Measurements from ENCODE around the gene EPDR1.

DNA sequence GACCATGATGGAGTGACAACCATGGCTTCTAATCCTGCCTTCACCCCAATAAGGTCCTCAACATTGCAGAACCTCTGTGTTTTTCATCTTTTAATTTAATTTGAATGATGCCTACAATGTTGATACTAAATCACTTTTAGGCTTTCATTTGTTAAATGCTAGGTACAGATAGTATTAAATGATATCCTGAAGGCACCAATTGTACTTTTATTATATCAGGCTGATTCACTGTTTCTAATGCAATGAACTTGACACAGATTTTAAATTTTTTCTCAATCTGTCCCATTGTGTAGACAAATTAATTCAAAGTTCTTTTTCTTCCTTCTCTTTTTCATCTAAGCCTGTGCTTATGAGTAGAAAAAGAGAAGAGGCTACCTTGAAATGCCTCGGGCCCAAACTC, 5.2 kb downstream of the EPDR1 start:
- TF ChIP-seq, protein P1, sequence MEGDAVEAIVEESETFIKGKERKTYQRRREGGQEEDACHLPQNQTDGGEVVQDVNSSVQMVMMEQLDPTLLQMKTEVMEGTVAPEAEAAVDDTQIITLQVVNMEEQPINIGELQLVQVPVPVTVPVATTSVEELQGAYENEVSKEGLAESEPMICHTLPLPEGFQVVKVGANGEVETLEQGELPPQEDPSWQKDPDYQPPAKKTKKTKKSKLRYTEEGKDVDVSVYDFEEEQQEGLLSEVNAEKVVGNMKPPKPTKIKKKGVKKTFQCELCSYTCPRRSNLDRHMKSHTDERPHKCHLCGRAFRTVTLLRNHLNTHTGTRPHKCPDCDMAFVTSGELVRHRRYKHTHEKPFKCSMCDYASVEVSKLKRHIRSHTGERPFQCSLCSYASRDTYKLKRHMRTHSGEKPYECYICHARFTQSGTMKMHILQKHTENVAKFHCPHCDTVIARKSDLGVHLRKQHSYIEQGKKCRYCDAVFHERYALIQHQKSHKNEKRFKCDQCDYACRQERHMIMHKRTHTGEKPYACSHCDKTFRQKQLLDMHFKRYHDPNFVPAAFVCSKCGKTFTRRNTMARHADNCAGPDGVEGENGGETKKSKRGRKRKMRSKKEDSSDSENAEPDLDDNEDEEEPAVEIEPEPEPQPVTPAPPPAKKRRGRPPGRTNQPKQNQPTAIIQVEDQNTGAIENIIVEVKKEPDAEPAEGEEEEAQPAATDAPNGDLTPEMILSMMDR (conservative IDR thresholded peaks at IDR 0.05; ENCODE audit: low read depth, low read length): no peak
- TF ChIP-seq POLR2A (IDR thresholded peaks at IDR 0.05; ENCODE audit: low read depth, low read length): no peak
- TF ChIP-seq MAFK (IDR thresholded peaks at IDR 0.05; ENCODE audit: low read depth, low read length): no peak
- TF ChIP-seq RAD21 (IDR thresholded peaks at IDR 0.05; ENCODE audit: low read length): no peak
- TF ChIP-seq FOS (IDR thresholded peaks at IDR 0.05; ENCODE audit: low read depth, low read length): no peak
- TF ChIP-seq MXI1 (IDR thresholded peaks at IDR 0.05; ENCODE audit: borderline replicate concordance, low read depth, low read length): no peak
